ENCODE data around the gene POU2AF3.

DNA sequence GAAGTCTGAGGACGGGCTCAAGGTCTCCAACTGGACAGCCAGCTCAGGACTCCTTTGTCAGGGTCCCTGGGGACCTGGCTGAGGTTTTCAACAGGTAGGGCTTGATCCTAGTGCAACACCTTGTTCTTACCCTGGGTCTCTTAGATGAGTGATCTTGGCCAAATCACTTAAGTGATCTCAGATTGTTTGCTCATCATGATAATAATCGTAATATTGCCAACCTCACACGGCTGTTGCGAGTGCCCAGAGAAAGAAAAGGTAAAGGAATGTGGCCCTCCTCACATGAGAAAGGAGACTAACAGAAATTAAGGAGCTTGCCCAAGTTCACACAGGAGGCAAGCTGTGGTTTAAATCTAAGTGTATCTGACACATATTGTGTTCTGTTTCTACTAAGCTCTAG lies 28.5 kb downstream of the POU2AF3 start:
- TF ChIP-seq, protein P1, sequence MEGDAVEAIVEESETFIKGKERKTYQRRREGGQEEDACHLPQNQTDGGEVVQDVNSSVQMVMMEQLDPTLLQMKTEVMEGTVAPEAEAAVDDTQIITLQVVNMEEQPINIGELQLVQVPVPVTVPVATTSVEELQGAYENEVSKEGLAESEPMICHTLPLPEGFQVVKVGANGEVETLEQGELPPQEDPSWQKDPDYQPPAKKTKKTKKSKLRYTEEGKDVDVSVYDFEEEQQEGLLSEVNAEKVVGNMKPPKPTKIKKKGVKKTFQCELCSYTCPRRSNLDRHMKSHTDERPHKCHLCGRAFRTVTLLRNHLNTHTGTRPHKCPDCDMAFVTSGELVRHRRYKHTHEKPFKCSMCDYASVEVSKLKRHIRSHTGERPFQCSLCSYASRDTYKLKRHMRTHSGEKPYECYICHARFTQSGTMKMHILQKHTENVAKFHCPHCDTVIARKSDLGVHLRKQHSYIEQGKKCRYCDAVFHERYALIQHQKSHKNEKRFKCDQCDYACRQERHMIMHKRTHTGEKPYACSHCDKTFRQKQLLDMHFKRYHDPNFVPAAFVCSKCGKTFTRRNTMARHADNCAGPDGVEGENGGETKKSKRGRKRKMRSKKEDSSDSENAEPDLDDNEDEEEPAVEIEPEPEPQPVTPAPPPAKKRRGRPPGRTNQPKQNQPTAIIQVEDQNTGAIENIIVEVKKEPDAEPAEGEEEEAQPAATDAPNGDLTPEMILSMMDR (IDR thresholded peaks at IDR 0.05): no peak
- no peak for TF ChIP-seq TAF1 (IDR thresholded peaks at IDR 0.05; ENCODE audit: borderline replicate concordance, low read depth, low read length)

Data from SK-N-SH (cell line).